SK-N-SH (cell line): ENCODE data around the gene AZIN2. TPM values are rescaled to one million over a fixed set of nuclear protein-coding genes. Genes with fewer than 3 reads are reported as not detected.

Experiments
- CTCF ChIA-PET: fragments of 300-600, 350-600 bp; formaldehyde crosslinking; extraction: SDS; loops from one replicate; lab custom pipeline; 2021; lab: Yijun Ruan, JAX
- POLR2A ChIA-PET: fragments of 350-600 bp; sonication (Branson Sonifier 250); formaldehyde crosslinking; extraction: SDS; loops from one replicate; lab custom pipeline; 2020; ENCODE audit warnings: antibody characterized with exemption, inconsistent platforms; lab: Yijun Ruan, JAX
- DNase-seq: peaks from one replicate; pipeline ENCODE4 v3.0.0; 2012
- H2AFZ ChIP-seq: fragments of 200-600 bp; sonication (generic); 2 replicates; pipeline ENCODE4 v1.8.1; 2016; ENCODE audit warnings: antibody characterized with exemption, mild to moderate bottlenecking, low read depth
- H3F3A ChIP-seq: fragments of 200-600 bp; sonication (generic); replicated peaks from 2 replicates; pipeline ENCODE3; 2016; ENCODE audit warnings: antibody characterized with exemption, mild to moderate bottlenecking; ENCODE audit not compliant: insufficient read depth
- H3K27ac ChIP-seq, 2 experiments: fragments of 200-500 bp in 1 of 2; fragments of 200-600 bp in 1 of 2; sonication (Bioruptor generic) in 1 of 2; sonication (generic), shearing (Covaris generic) in 1 of 2; 2 replicates each; pipeline versions ENCODE4 v1.5.1 to v1.6.1; 2014 to 2016; ENCODE audit warnings: low read depth in 2 of 2, inconsistent platforms in 1 of 2, low read length in 1 of 2, mild to moderate bottlenecking in 1 of 2, mixed read lengths in 1 of 2
- H3K27me3 ChIP-seq: fragments of 200-600 bp; sonication (generic), shearing (Covaris generic); 2 replicates; pipeline ENCODE4 v1.6.1; 2016; ENCODE audit warnings: mixed run types; ENCODE audit not compliant: insufficient read depth
- H3K36me3 ChIP-seq, 2 experiments: fragments of 200-500 bp in 1 of 2; fragments of 200-600 bp in 1 of 2; sonication (Bioruptor generic) in 1 of 2; sonication (generic) in 1 of 2; replicated peaks in 1 of 2; 2 replicates each; pipeline versions ENCODE3 to v1.5.1; 2014 to 2016; ENCODE audit warnings: low read length in 1 of 2, mild to moderate bottlenecking in 1 of 2; ENCODE audit not compliant: insufficient read depth in 2 of 2, control insufficient read depth in 1 of 2
- H3K4me1 ChIP-seq, 2 experiments: fragments of 200-500 bp in 1 of 2; fragments of 200-600 bp in 1 of 2; sonication (Bioruptor generic) in 1 of 2; sonication (generic), shearing (Covaris generic) in 1 of 2; 2 replicates each; pipeline versions ENCODE4 v1.5.1 to v1.6.1; 2014 to 2016; ENCODE audit warnings: low read depth in 1 of 2, low read length in 1 of 2, mixed run types in 1 of 2; ENCODE audit not compliant: insufficient read depth in 2 of 2, control insufficient read depth in 1 of 2
- H3K4me2 ChIP-seq: fragments of 200-600 bp; sonication (generic), shearing (Covaris generic); 2 replicates; pipeline ENCODE4 v1.6.1; 2017; ENCODE audit warnings: mixed run types
- H3K4me3 ChIP-seq, 2 experiments: fragments of 200-500 bp in 1 of 2; fragments of 200-600 bp in 1 of 2; sonication (Bioruptor generic) in 1 of 2; sonication (generic), shearing (Covaris generic) in 1 of 2; 2 replicates each; pipeline versions ENCODE4 v1.5.1 to v1.8.1; 2014 to 2016; ENCODE audit warnings: low read depth in 2 of 2, inconsistent platforms in 1 of 2, low read length in 1 of 2, mild to moderate bottlenecking in 1 of 2, mixed read lengths in 1 of 2, moderate library complexity in 1 of 2
- H3K79me2 ChIP-seq: fragments of 200-600 bp; sonication (generic); 2 replicates; pipeline ENCODE4 v1.8.1; 2017; ENCODE audit warnings: mild to moderate bottlenecking; ENCODE audit not compliant: insufficient read depth
- H3K9ac ChIP-seq: fragments of 200-600 bp; sonication (generic); 2 replicates; pipeline ENCODE4 v1.6.1; 2017; ENCODE audit warnings: mixed run types
- H3K9me2 ChIP-seq: fragments of 200-600 bp; sonication (generic); 2 replicates; pipeline ENCODE4 v1.6.1; 2017; ENCODE audit warnings: mixed run types
- H3K9me3 ChIP-seq: fragments of 200-600 bp; sonication (generic); 2 replicates; pipeline ENCODE4 v1.6.1; 2017; ENCODE audit warnings: mixed run types, mild to moderate bottlenecking, moderate library complexity
- H4K20me1 ChIP-seq: fragments of 200-600 bp; sonication (generic); 2 replicates; pipeline ENCODE4 v1.6.1; 2017; ENCODE audit warnings: mild to moderate bottlenecking, mixed run types; ENCODE audit not compliant: insufficient read depth
- CHD2 ChIP-seq: fragments of 150-350 bp; IDR thresholded peaks from 2 replicates; pipeline ENCODE4 v1.6.1; 2018; ENCODE audit warnings: low read length; ENCODE audit not compliant: partially characterized antibody
- ELF1 ChIP-seq: IDR thresholded peaks from 2 replicates; pipeline ENCODE4 v1.4.0; 2012
- FOSL2 ChIP-seq: IDR thresholded peaks from 2 replicates; pipeline ENCODE4 v1.4.0; 2012; ENCODE audit warnings: low read depth, mild to moderate bottlenecking, moderate library complexity, borderline replicate concordance
- GABPA ChIP-seq: IDR thresholded peaks from 2 replicates; pipeline ENCODE4 v1.4.0; 2012; ENCODE audit warnings: low read depth, mild to moderate bottlenecking
- POLR2AphosphoS5 ChIP-seq: IDR thresholded peaks from 2 replicates; pipeline ENCODE4 v1.6.1; 2012; ENCODE audit warnings: low read depth, low read length
- RAD21 ChIP-seq: IDR thresholded peaks from 2 replicates; pipeline ENCODE4 v1.6.1; 2012; ENCODE audit warnings: mild to moderate bottlenecking, low read length
- RFX5 ChIP-seq: IDR thresholded peaks from 2 replicates; pipeline ENCODE4 v1.6.1; 2012; ENCODE audit warnings: mild to moderate bottlenecking, improper control_type of control experiment, low read length
- RXRA ChIP-seq: IDR thresholded peaks from 2 replicates; pipeline ENCODE4 v1.4.0; 2012; ENCODE audit warnings: low read depth, mild to moderate bottlenecking, borderline replicate concordance
- SIN3A ChIP-seq: IDR thresholded peaks from 2 replicates; pipeline ENCODE4 v1.6.1; 2012; ENCODE audit warnings: low read depth, mild to moderate bottlenecking, low read length, moderate library complexity, borderline replicate concordance
- SMC3 ChIP-seq: IDR thresholded peaks from 2 replicates; pipeline ENCODE4 v1.6.1; 2012; ENCODE audit warnings: low read depth, low read length, improper control_type of control experiment
- TEAD4 ChIP-seq: IDR thresholded peaks from 2 replicates; pipeline ENCODE4 v1.4.0; 2012; ENCODE audit warnings: mild to moderate bottlenecking, borderline replicate concordance; ENCODE audit not compliant: insufficient read depth
- WGBS: methylation state at CpG from one replicate; pipeline ENCODE4 v1.1.6; 2017; ENCODE audit warnings: low lambda C conversion rate; 5-methylcytosine and 5-hydroxymethylcytosine counted together
- polyA plus RNA-seq, 3 experiments: library from polyadenylated mRNA; depleted of rRNA; stranded (reverse); fragments of >200 nt; gene quantifications; 2 replicates each; pipeline ENCODE4 v1.2.3, GENCODE V29; 2012
- TF ChIP-seq, protein P1 (sequence below): IDR thresholded peaks from 2 replicates; pipeline ENCODE4; 2012
- TF ChIP-seq, protein P2 (sequence below): fragments of 200-600 bp; sonication (generic); IDR thresholded peaks from 2 replicates; pipeline ENCODE4 v1.6.1; 2017; ENCODE audit warnings: antibody characterized with exemption, mild to moderate bottlenecking, moderate library complexity
- TF ChIP-seq, protein P3 (sequence below): IDR thresholded peaks from 2 replicates; pipeline ENCODE4 v1.4.0; 2012; ENCODE audit warnings: low read depth, borderline replicate concordance
- TF ChIP-seq, protein P4 (sequence below): IDR thresholded peaks from 2 replicates; pipeline ENCODE4 v1.6.1; 2012; ENCODE audit warnings: mild to moderate bottlenecking, low read depth, low read length, moderate library complexity
- TF ChIP-seq, protein P5 (sequence below): fragments of 150-350 bp; IDR thresholded peaks from 2 replicates; pipeline ENCODE4 v1.6.1; 2016; ENCODE audit warnings: mild to moderate bottlenecking, low read depth, low read length

The AZIN2 gene
- polyA plus RNA-seq, 1 of the 3 experiments (the other 2 are of a cell fraction), result 17.8 TPM

DNA sequence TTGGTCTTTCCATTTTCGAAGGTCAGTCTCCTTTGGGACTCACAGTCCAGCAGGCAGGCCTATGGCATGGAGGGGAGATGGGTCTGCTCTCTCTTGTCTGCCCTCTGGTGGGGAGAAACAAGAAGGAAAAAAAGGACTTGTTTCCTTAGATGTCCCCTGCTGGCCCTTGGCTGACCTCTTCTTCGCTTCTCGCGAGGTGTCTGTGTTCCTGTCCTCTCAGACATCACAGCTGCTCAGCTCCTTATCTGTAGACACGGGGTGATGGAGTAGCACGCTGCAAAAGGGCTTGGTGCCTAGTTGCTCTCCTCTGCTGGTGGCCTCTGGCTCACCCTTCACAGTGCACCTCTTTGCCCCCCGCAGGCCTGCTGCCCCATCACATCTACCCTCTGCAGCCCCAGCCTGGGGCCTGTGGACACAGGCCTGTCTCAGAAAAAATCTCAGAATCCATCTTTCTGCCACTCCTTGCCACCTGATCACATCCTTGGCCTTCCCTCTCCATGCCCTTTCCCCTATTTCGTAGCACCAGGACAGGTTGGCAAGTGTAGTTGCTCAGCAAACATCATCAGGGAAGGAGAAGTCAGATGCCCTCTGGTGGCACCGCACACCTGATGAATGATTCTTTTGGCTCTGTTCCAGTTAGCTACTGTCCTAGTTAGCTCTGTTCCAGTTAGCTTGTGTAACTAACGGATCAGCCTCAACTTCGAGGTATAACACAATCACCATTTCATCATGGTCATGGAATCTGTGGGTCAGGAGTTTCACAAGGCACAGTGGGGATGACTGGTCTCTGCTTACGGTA lies 25.5 kb upstream of the AZIN2 start:
- Histone ChIP-seq H3K27me3 (no peaks in the 10 kb centered on the region), H4K20me1 (no peaks in the 10 kb centered on the region), H3K4me2 (no peak overlapping the region), H3F3A (peaks cover 1% of the 10 kb centered on the region), H3K9me3 (no peaks in the 10 kb centered on the region), H2AFZ (no peak overlapping the region), H3K9me2 (no peaks in the 10 kb centered on the region), H3K27ac (peak overlapping the region in 1 of 2 experiments; percentile 56; a peak in 1 of 4 replicates), H3K9ac (no peak overlapping the region), H3K79me2 (no peaks in the 10 kb centered on the region), H3K4me1 (peaks cover 3 to 10% of the 10 kb centered on the region in 2 experiments; a peak in 2 of 4 replicates), H3K4me3 (no peak overlapping the region), H3K36me3 (no peaks in the 10 kb centered on the region)
- TF ChIP-seq RFX5 (no peak), TEAD4 (no peak), RXRA (peak; percentile 66; the same call in 1 of the 2 replicates), ELF1 (no peak), SMC3 (peak; percentile 91), SIN3A (no peak), POLR2AphosphoS5 (no peak), FOSL2 (no peak), RAD21 (peak; percentile 81), CHD2 (peak; percentile 97), GABPA (no peak)
- TF ChIP-seq, protein P1, sequence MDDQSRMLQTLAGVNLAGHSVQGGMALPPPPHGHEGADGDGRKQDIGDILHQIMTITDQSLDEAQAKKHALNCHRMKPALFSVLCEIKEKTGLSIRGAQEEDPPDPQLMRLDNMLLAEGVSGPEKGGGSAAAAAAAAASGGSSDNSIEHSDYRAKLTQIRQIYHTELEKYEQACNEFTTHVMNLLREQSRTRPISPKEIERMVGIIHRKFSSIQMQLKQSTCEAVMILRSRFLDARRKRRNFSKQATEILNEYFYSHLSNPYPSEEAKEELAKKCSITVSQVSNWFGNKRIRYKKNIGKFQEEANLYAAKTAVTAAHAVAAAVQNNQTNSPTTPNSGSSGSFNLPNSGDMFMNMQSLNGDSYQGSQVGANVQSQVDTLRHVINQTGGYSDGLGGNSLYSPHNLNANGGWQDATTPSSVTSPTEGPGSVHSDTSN, result no peak
- TF ChIP-seq, protein P2, sequence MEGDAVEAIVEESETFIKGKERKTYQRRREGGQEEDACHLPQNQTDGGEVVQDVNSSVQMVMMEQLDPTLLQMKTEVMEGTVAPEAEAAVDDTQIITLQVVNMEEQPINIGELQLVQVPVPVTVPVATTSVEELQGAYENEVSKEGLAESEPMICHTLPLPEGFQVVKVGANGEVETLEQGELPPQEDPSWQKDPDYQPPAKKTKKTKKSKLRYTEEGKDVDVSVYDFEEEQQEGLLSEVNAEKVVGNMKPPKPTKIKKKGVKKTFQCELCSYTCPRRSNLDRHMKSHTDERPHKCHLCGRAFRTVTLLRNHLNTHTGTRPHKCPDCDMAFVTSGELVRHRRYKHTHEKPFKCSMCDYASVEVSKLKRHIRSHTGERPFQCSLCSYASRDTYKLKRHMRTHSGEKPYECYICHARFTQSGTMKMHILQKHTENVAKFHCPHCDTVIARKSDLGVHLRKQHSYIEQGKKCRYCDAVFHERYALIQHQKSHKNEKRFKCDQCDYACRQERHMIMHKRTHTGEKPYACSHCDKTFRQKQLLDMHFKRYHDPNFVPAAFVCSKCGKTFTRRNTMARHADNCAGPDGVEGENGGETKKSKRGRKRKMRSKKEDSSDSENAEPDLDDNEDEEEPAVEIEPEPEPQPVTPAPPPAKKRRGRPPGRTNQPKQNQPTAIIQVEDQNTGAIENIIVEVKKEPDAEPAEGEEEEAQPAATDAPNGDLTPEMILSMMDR, result peak; percentile 75
- TF ChIP-seq, protein P3, sequence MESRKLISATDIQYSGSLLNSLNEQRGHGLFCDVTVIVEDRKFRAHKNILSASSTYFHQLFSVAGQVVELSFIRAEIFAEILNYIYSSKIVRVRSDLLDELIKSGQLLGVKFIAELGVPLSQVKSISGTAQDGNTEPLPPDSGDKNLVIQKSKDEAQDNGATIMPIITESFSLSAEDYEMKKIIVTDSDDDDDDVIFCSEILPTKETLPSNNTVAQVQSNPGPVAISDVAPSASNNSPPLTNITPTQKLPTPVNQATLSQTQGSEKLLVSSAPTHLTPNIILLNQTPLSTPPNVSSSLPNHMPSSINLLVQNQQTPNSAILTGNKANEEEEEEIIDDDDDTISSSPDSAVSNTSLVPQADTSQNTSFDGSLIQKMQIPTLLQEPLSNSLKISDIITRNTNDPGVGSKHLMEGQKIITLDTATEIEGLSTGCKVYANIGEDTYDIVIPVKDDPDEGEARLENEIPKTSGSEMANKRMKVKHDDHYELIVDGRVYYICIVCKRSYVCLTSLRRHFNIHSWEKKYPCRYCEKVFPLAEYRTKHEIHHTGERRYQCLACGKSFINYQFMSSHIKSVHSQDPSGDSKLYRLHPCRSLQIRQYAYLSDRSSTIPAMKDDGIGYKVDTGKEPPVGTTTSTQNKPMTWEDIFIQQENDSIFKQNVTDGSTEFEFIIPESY, result no peak
- TF ChIP-seq, protein P4, sequence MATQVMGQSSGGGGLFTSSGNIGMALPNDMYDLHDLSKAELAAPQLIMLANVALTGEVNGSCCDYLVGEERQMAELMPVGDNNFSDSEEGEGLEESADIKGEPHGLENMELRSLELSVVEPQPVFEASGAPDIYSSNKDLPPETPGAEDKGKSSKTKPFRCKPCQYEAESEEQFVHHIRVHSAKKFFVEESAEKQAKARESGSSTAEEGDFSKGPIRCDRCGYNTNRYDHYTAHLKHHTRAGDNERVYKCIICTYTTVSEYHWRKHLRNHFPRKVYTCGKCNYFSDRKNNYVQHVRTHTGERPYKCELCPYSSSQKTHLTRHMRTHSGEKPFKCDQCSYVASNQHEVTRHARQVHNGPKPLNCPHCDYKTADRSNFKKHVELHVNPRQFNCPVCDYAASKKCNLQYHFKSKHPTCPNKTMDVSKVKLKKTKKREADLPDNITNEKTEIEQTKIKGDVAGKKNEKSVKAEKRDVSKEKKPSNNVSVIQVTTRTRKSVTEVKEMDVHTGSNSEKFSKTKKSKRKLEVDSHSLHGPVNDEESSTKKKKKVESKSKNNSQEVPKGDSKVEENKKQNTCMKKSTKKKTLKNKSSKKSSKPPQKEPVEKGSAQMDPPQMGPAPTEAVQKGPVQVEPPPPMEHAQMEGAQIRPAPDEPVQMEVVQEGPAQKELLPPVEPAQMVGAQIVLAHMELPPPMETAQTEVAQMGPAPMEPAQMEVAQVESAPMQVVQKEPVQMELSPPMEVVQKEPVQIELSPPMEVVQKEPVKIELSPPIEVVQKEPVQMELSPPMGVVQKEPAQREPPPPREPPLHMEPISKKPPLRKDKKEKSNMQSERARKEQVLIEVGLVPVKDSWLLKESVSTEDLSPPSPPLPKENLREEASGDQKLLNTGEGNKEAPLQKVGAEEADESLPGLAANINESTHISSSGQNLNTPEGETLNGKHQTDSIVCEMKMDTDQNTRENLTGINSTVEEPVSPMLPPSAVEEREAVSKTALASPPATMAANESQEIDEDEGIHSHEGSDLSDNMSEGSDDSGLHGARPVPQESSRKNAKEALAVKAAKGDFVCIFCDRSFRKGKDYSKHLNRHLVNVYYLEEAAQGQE, result no peak
- TF ChIP-seq, protein P5, sequence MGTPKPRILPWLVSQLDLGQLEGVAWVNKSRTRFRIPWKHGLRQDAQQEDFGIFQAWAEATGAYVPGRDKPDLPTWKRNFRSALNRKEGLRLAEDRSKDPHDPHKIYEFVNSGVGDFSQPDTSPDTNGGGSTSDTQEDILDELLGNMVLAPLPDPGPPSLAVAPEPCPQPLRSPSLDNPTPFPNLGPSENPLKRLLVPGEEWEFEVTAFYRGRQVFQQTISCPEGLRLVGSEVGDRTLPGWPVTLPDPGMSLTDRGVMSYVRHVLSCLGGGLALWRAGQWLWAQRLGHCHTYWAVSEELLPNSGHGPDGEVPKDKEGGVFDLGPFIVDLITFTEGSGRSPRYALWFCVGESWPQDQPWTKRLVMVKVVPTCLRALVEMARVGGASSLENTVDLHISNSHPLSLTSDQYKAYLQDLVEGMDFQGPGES, result no peak
- CTCF ChIA-PET, result interaction anchor here (0.6 to 8.8 kb wide), 40 partner anchors 8 to 655 kb away, joined by 3 to 120 read pairs (median 4); partner anchors contain the start of gene AZIN2
- POLR2A ChIA-PET, result no interaction called here
- 49% methylated on average over 12 of the region's 12 CpGs for WGBS
- DNase-seq, result peak; percentile 85
